Cardiac muscle cell (in vitro differentiated cells and primary cell): ENCODE results near the gene ARMH3. TPM values are rescaled to one million over a fixed set of nuclear protein-coding genes. Genes with fewer than 3 reads are reported as not detected.
A peak's percentile ranks its signal among the peaks of the same experiment; 100 is the strongest.
"Not testable (repeated sequence)": the region's sequence is repeated elsewhere in the genome, so short reads cannot be mapped to it uniquely, and the experiment has no call there.

Source experiments
- DNase-seq, 2 donors: peaks; one replicate each; pipeline versions ENCODE4 v3.0.0 to v3.0.0-alpha.2; 2010 to 2017; ENCODE audit warnings: low read depth in 1 of 2, low spot score in 1 of 2
- H3K27ac ChIP-seq: fragments of 200-600 bp; sonication (generic); 2 replicates; pipeline ENCODE4 v1.5.1; 2016
- H3K27me3 ChIP-seq: fragments of 200-600 bp; sonication (generic); 2 replicates; pipeline ENCODE4 v1.6.0; 2016; ENCODE audit warnings: control low read depth
- H3K36me3 ChIP-seq: fragments of 200-600 bp; sonication (generic); 2 replicates; pipeline ENCODE4 v1.5.1; 2016; ENCODE audit warnings: control low read depth
- H3K4me1 ChIP-seq: fragments of 200-600 bp; sonication (generic); 2 replicates; pipeline ENCODE4 v1.8.1; 2017; ENCODE audit warnings: low read depth, mild to moderate bottlenecking, mixed run types
- H3K4me3 ChIP-seq: fragments of 200-600 bp; sonication (generic); 2 replicates; pipeline ENCODE4 v1.5.1; 2016; ENCODE audit warnings: mild to moderate bottlenecking
- H3K9me3 ChIP-seq: fragments of 200-600 bp; sonication (generic); 2 replicates; pipeline ENCODE4 v1.5.1; 2017; ENCODE audit warnings: low read depth, mild to moderate bottlenecking, control low read depth
- CTCF ChIP-seq: IDR thresholded peaks from 2 replicates; pipeline ENCODE4 v1.5.1; 2012; ENCODE audit warnings: low read depth, mild to moderate bottlenecking, low read length
- polyA plus RNA-seq: library from polyadenylated mRNA; unstranded; fragments of >200 nt; fragmentation: Nextera tagmentation; extraction: Ambion mirVana; gene quantifications from 2 replicates; pipeline ENCODE4 v1.2.1, GENCODE V29; 2016
- total RNA-seq: library from RNA; depleted of rRNA; stranded (reverse); fragments of >200 nt; gene quantifications from 2 replicates; pipeline ENCODE4 v1.2.3, GENCODE V29; 2016

Gene ARMH3
- total and polyA plus RNA-seq, 2 experiments from 2014 or later, result 5.0 to 17.2 TPM

GRCh38 chr10:101995451-101996063, 60.4 kb downstream of the ARMH3 start:
- H3K36me3 ChIP-seq, result peaks cover 4% of the 10 kb centered on the region
- DNase-seq, result peak in 1 of 2 donors; percentile 68
- no peak overlapping the region for H3K27ac ChIP-seq
- H3K9me3 ChIP-seq, result no peaks in the 10 kb centered on the region
- no peak overlapping the region for H3K4me3 ChIP-seq
- H3K4me1 ChIP-seq, result peaks cover 9% of the 10 kb centered on the region
- H3K27me3 ChIP-seq, result no peaks in the 10 kb centered on the region
- TF ChIP-seq CTCF, result no peak

GRCh38 chr10:101993651-101994200, 62.2 kb downstream of the ARMH3 start:
- Histone ChIP-seq H3K4me3 (no peak overlapping the region), H3K4me1 (peaks cover 7% of the 10 kb centered on the region), H3K9me3 (no peaks in the 10 kb centered on the region), H3K36me3 (peaks cover 8% of the 10 kb centered on the region), H3K27me3 (no peaks in the 10 kb centered on the region), H3K27ac (no peak overlapping the region)
- TF ChIP-seq CTCF, result no peak
- no peak for DNase-seq

- Histone ChIP-seq H3K27ac (no peak overlapping the region), H3K4me3 (no peak overlapping the region), H3K4me1 (peaks cover 2% of the 10 kb centered on the region), H3K9me3 (no peaks in the 10 kb centered on the region), H3K27me3 (no peaks in the 10 kb centered on the region), H3K36me3 (peaks cover 8% of the 10 kb centered on the region)
- no peak for TF ChIP-seq CTCF
- DNase-seq, result no peak
Observed at GRCh38 chr10:101993221-101993620, 62.8 kb downstream of the ARMH3 start.

GRCh38 chr10:101987136-101987535, 68.8 kb downstream of the ARMH3 start:
- TF ChIP-seq CTCF, result no peak
- Histone ChIP-seq H3K27me3 (no peaks in the 10 kb centered on the region), H3K9me3 (no peaks in the 10 kb centered on the region), H3K27ac (no peak overlapping the region), H3K36me3 (peaks cover 4% of the 10 kb centered on the region), H3K4me3 (no peak overlapping the region), H3K4me1 (peaks cover 12% of the 10 kb centered on the region)
- DNase-seq, result no peak

- no peak for TF ChIP-seq CTCF
- H3K36me3 ChIP-seq, result peaks cover 4% of the 10 kb centered on the region
- no peak overlapping the region for H3K27ac ChIP-seq
- no peaks in the 10 kb centered on the region for H3K9me3 ChIP-seq
- no peaks in the 10 kb centered on the region for H3K27me3 ChIP-seq
- H3K4me1 ChIP-seq, result peaks cover 12% of the 10 kb centered on the region
- DNase-seq, result peak; percentile 42 to 86
- no peak overlapping the region for H3K4me3 ChIP-seq
Observed at GRCh38 chr10:101986624-101986971, 69.4 kb downstream of the ARMH3 start.

GRCh38 chr10:101980677-101981076, 75.3 kb downstream of the ARMH3 start:
- H3K4me1 ChIP-seq, H3K27ac ChIP-seq, H3K9me3 ChIP-seq, H3K27me3 ChIP-seq, DNase-seq, H3K4me3 ChIP-seq, H3K36me3 ChIP-seq: not testable (repeated sequence)
